ENCODE measurements around the gene SPACA7. TPM values are rescaled to one million over a fixed set of nuclear protein-coding genes. Genes with fewer than 3 reads are reported as not detected.

The SPACA7 gene
- total RNA-seq, 1 experiment from 2014 or later, result not detected

GRCh38 chr13:112397108-112397507 is 21.0 kb downstream of the SPACA7 start:
- TF ChIP-seq POLR2AphosphoS5 (IDR thresholded peaks at IDR 0.05; ENCODE audit: low read depth, low read length) (no peak), MAX (IDR thresholded peaks at IDR 0.05) (no peak), CBX3 (IDR thresholded peaks at IDR 0.05; ENCODE audit: low read depth) (no peak), ATF3 (IDR thresholded peaks at IDR 0.05) (no peak), ZNF274 (IDR thresholded peaks at IDR 0.05; ENCODE audit: low read depth, low read length) (no peak), TCF7L2 (IDR thresholded peaks at IDR 0.05; ENCODE audit: borderline replicate concordance, extremely low read depth, insufficient read depth, insufficient read length) (no peak), CEBPB (IDR thresholded peaks at IDR 0.05; ENCODE audit: low read depth) (no peak), REST (IDR thresholded peaks at IDR 0.05; ENCODE audit: low read depth) (no peak), ELF1 (IDR thresholded peaks at IDR 0.05; ENCODE audit: borderline replicate concordance, low read depth) (no peak), POLR2A (IDR thresholded peaks at IDR 0.05; ENCODE audit: borderline replicate concordance, extremely low read depth, insufficient read depth, insufficient read length) (no peak), JUND (IDR thresholded peaks at IDR 0.05) (no peak), ZBTB33 (IDR thresholded peaks at IDR 0.05; ENCODE audit: extremely low read depth, insufficient replicate concordance, low read length) (no peak), SP1 (IDR thresholded peaks at IDR 0.05; ENCODE audit: low read depth) (no peak), EGR1 (IDR thresholded peaks at IDR 0.05; ENCODE audit: low read depth) (no peak), EZH2 (IDR thresholded peaks at IDR 0.05) (no peak), SRF (IDR thresholded peaks at IDR 0.05; ENCODE audit: low read depth) (no peak), CTCF (IDR thresholded peaks at IDR 0.05 in 2 of 3, conservative IDR thresholded peaks at IDR 0.05 in 1 of 3; ENCODE audit: borderline replicate concordance in 1 of 3, insufficient read depth in 1 of 3, low read depth in 2 of 3, low read length in 2 of 3) (no peak), FOSL1 (IDR thresholded peaks at IDR 0.05; ENCODE audit: low read depth) (no peak), ZFX (IDR thresholded peaks at IDR 0.05) (no peak), EZH2phosphoT487 (IDR thresholded peaks at IDR 0.05; ENCODE audit: borderline replicate concordance) (no peak)
- Histone ChIP-seq H3K9ac (ENCODE audit: low read length) (no peak overlapping the region), H3K4me2 (ENCODE audit: low read length) (no peak overlapping the region), H3K9me3 (ENCODE audit: control insufficient read depth in 1 of 2, insufficient read depth in 1 of 2, low read depth in 1 of 2, low read length in 2 of 2) (no peaks in the 10 kb centered on the region), H3K27me3 (ENCODE audit: insufficient read depth, low read length) (peaks cover 4% of the 10 kb centered on the region; the same call in 1 of the 2 replicates), H3K79me2 (ENCODE audit: insufficient read depth, low read length) (no peaks in the 10 kb centered on the region), H2AFZ (ENCODE audit: low read depth, low read length, poor library complexity, severe bottlenecking) (no peak overlapping the region), H3K36me3 (ENCODE audit: control insufficient read depth in 1 of 2, insufficient read depth in 2 of 2, low read length in 2 of 2) (no peaks in the 10 kb centered on the region), H3K4me3 (replicated peaks in 1 of 2; ENCODE audit: low read depth in 1 of 2, low read length in 2 of 2) (no peak overlapping the region), H3K9me2 (ENCODE audit: insufficient read depth) (no peaks in the 10 kb centered on the region), H4K20me1 (ENCODE audit: insufficient read depth) (no peaks in the 10 kb centered on the region), H3K4me1 (ENCODE audit: control insufficient read depth in 1 of 2, insufficient read depth in 2 of 2, low read length in 2 of 2) (no peaks in the 10 kb centered on the region; a peak in 1 of 4 replicates), H3K27ac (ENCODE audit: low read depth, low read length) (no peak overlapping the region)
- CTCF ChIA-PET, result no interaction called here
- BruUV-seq (replicated peaks), result no TSS peak
- DNase-seq (ENCODE audit: low read depth, low spot score) (no peak), ATAC-seq (no peak)
- intact Hi-C loops (cut with micrococcal nuclease), result no loop called here
- POLR2A ChIA-PET, result no interaction called here
- RAD21 ChIA-PET (ENCODE audit: low non-redundant PET in 1 of 2, low total read pairs in 2 of 2, uncharacterized antibody in 2 of 2, unreplicated experiment in 2 of 2), result no interaction called here

Measured in HCT116 (cell line).